GM19452 (cell line): ENCODE data around the gene TMEM179.
"Not testable (repeated sequence)": the region's sequence is repeated elsewhere in the genome, so short reads cannot be mapped to it uniquely, and the experiment has no call there.

Experiments used
- ATAC-seq: cut with Tn5 transposase; IDR thresholded peaks from one replicate; pipeline ENCODE4 v1.9.1; 2021; ENCODE audit not compliant: unreplicated experiment

Gene TMEM179

DNA sequence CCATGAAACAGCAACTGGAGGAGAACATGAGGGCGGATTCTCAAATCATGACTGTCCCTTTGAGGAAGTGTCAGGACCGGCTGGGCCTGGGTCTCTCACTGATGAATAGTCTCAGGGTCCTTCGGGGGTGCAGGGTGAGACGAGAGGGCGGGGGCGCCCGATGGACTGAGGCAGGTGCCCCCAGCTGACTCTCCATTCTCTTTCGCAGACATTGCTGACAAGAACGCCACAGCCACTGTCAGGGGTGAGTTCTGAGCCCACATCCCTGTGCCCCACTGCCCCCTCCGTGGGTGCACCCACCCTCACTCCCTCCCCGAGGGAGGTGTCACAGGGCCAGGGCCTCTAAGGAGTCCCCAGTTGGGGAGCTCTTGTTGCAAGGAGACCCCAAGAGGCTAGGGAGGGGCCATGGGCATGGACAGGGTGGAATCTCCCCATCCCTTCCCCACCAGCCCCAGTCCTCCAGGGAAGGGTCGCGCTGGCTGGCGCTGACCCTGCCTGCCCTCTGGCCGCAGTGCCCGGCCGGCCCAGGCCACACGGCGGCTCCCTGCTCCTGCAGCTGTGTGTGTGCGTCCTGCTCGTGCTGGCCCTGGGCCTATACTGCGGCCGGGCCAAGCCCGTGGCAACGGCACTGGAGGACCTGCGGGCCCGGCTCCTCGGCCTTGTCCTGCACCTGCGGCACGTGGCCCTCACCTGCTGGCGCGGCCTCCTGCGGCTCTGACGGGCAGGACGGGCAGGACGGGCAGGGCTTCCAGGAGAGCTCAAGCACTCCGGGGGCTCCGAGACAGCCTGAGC lies 16.3 kb downstream of the TMEM179 start:
- ATAC-seq, result no peak

DNA sequence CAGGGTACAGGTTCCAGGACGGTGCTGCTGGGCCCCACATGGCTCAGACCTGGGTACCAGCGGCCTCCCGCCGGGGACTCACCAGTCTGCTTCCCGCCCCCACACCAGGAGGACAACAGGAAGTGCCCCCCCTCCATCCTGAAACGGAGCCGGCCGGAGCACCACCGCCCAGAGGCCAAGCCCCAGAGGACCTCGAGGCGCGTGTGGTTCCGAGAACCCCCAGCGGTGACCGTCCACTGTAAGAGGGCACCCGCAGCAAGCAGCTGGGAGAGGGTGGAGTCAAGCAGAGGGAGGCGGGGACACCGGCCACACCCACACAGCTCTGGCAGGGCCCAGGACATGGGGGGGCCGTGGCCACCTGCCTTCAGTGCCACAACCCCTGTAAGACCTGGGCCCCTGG lies 16.9 kb downstream of the TMEM179 start:
- ATAC-seq, result no peak

GRCh38 chr14:104586832-104587620 lies 17.5 kb downstream of the TMEM179 start:
- ATAC-seq, result no peak

DNA sequence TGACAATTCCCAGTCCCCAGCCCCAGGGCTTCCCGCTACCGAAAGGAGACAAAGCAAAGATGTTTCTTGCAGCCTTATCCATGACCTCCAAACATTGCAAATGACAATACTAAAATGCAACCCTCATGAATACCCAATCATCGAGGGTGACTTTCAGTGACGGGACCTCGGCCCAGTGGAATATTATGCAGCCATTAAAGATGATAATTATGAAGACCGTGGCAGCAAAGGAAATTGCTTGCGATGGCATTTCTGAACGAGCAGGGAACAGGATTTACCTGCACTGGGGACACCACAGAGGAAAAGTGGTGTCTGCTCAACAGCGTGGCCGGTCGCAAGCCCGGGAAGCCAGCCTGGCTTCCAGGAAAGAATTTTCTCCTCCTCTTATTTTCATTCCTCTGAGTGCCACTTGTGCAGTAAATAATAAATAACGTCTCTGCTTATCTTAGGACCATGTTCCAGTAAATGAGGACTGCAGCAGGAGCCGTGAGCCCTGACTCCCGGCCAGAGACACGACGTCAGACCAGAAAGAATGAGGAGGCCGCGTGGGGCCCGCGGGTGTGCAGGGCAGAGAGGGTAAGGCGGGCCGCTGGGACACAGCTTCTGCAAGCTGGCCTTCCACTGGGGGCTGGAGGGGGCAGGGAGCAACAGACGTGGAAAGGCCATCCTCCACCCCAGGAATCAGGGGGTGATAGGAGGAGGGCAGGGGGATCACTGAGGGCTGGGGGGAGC lies 18.4 kb downstream of the TMEM179 start:
- no peak for ATAC-seq

GRCh38 chr14:104584557-104584956 lies 20.0 kb downstream of the TMEM179 start:
- ATAC-seq, result no peak

DNA sequence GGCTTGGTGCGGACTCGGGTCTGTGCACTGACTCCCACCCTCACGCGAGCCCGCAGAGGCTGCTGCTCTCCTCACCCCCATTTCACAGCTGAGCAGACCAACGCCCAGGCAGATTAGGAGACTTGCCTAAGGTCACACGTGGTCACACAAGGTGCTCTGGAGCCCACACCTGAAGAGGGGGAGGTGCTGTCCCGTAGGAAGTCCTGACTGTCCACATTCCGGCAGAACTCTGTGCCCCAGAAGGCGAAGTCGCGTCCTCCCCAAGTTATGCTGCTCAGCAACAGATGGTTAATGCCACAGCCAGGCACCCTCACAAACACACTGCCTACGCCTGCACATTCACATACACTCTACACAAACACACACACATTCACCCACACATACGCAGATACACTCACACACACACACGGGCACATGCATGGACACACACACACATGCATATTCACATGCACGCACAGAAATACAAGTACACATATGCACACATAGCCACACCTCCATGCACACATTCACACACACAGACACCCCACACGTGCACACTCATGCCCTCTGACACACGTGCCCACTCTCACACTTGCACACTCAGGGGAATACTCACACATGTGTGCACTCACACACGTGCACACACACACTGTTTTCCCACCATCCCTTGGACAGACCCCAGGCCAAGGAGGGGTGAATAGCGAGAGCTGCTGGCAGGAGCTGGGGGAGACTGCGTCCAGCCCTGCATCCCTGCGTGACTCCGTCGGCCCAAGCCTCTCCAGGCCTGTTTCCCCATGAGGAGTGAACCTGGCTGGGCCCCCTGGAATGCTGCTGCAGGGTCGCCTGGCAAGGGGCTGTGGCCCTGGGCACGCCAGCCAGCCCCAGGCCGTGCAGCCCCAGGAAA lies 20.9 kb downstream of the TMEM179 start:
- no peak for ATAC-seq

- ATAC-seq, result no peak
Measured at GRCh38 chr14:104582662-104583061, 21.9 kb downstream of the TMEM179 start.

DNA sequence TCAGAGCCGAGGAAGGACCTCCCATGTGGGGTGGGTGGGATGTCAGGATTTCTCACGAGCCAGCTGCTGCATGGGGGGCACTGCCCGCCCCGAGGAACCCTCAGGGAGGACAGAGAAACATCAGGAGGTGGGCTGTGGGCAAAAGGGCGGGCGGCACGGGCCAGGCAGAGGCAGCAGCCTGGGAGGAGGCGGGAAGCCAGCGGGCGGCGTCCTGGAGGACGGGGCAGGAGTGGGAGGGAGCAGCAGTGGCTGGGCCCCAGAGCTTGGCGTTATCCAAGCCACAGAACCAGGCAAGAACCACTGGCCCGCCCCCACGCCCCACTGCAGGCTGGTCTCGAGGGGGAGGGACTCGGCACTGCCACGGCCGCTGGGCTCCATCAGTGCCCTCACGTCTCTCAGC lies 22.6 kb downstream of the TMEM179 start:
- no peak for ATAC-seq

DNA sequence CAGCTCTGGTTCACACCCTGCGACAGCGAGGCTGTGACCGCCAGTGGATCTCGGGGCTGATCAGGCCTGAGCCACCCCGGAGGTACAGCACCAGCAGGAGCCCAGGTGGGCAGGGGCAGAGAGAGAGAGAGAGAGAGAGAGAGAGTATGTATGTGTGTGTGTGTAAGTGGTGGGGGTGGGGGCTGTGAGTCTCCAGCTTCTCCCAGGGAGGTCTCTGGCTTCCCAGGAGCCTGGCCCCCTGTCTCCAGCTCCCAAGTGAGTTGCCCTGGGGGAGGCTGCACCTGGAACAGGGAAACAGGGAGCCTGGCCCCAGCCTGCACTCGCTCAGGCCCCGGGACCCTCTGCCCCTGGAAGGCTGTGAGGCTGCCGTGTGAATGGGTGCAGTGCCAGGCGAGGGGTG lies 23.1 kb downstream of the TMEM179 start:
- no peak for ATAC-seq

- no peak for ATAC-seq
Measured at GRCh38 chr14:104580961-104581360, 23.6 kb downstream of the TMEM179 start.

- not testable (repeated sequence) for ATAC-seq
Measured at GRCh38 chr14:104579939-104580338, 24.6 kb downstream of the TMEM179 start.

DNA sequence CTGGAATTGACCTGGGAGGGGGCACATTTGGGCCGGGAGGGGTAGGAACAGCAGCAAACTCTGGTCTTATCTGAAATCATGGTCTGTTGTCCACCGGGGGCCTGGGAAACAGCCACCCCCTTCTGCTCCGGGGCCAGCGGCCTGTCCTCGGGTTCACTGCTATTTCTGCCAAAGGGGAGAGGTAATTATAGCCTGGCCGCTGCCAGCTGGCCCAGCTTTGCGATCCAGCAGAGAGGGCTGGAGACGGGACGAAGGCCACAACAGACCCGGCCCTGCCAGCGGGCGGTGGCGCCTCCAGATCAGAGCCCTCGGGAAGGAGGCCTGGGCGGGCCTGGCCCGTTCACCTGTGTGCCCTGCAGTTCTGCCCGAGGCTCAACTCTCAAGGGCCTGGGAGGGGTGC lies 25.1 kb downstream of the TMEM179 start, which contains the start of gene C14orf180:
Gene C14orf180 (plus strand): TSS at position 258 of the 400 bp plus-strand sequence. CDS start 6,667 bp downstream, outside the sequence.
- ATAC-seq, result no peak

DNA sequence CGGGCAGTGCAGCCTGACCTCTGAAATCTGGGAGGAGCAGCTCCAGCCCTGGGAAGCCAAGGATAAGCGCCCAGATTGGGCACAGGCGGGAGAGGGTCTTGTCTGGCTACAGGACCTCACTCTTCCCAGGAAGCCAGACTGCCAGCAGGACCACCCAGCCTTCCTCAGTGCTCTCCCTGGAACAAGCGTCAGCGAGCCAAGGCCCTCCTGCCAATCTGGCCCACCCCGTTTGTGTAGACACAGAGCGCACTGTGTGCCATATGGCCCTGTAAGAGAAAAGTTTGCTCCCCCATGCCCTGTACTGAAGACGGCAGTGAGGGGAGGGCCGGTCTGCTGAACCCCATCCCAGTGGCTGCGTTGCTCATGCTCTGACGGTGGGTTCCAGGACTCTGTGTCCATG lies 26.3 kb downstream of the TMEM179 start:
- no peak for ATAC-seq

DNA sequence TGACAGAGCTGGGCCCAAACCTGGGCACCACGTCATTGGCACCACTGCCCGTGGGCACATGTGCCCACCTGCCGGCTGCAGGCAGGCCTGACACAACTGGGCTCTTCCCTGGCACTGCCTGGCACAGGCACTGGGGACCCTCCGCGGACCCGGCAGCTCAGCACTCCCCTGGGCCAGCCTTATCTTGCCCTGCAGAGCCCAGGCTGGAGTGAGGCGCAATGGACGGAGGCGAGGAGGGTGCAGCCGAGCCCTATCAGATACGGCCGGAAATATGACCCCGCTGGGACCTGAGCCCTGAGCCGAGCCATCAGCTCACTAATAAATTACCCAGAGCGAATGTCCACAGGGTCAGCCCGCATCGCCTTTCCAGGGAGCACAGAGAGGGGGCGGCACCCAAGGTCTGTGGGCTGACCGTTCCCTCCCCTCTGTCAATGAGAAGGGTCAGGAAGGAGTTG lies 26.7 kb downstream of the TMEM179 start:
- ATAC-seq, result no peak

DNA sequence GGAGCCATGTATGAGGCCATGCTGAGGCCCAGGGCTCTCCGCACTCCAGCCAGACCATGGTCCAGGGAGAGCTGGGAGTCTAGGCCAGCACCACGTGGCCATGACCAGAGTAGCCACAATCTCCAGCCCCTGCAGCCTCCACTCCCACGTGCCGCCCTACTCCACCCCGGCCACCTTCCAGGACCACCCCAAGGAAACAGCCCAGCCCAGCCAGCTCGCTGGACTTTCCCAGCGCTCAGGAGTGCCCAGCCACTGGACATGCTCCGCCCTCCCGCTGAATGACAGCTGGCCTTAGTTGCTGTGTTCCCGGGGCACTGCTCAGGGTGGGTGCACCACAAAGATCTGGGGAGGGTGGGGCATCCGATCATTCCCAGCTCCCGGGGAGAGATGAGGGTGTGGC lies 27.1 kb downstream of the TMEM179 start:
- no peak for ATAC-seq

DNA sequence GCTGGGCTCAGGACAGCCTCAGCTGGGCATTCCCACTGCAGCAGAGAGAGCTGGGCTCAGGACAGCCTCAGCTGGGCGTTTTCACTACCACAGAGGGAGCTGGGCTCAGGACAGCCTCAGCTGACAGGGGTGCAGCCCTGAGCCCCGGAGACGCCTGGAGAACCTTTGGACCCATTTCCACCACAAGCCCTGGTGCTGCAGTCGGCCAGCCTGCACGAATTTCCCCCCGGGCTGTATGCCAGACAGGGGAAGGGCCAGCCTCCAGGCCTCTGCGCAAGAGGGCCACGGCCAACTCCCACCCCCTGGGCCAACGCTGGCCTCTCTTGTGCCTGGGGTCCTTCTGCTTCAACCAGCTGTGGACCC lies 27.6 kb downstream of the TMEM179 start:
- ATAC-seq, result no peak

DNA sequence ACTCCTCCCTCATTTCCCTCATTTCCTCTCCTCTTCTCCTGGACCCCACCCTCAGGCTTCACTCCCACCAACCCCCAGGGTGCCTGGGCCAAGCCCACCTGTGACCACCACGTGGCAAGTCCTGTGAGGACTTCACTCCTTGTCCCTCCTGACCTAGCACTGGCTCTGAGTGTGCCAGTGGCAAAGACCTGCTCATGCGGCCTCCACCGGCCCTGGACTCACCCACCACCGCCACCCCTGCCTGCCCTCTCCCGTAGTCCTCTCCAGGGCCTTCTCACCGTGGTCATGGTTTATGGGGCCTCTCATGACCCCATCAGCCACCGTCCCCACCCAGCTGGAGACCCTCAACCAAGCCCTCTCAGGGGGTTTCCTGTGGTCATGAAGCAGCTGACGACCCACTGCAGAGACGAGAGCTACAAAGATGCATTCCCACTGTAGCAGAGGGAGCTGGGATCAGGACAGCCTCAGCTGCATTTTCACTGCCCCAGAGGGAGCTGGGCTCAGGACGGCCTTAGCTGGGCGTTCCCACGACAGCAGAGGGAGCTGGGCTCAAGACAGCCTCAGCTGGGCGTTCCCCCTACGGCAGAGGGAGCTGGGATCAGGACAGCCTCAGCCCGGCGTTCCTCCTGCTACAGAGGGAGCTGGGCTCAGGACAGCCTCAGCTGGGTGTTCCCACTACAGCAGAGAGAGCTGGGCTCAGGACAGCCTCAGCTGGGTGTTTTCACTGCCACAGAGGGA lies 28.2 kb downstream of the TMEM179 start:
- no peak for ATAC-seq

DNA sequence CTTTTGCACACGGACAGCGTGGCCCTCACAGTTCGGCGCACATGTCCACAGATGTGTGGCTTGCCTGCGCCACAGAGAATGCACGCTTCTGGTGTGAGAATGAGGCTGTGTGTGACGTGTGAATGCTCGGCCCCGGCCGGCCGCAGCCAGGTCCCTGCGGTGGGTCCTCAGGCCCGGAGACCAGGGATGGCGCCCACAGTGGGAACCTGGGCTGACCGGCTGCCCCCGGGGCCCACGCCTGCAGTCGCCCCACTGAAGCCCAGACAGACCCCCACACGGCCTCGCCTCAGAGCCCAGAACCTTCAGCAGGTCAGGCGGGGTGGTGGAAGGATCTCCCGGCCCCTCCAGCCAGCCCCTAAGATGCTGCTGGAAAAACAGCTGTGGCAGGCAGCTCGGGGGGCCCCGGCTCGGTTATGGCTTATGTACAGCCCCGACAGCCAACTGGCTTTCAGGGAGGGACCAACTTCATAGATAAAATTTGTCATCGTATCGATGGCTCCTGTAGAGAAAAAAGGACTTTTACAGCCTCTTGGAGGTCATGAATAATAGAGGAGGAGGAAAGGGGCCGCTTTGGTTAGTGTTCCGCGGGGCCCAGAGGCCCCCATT lies 29.5 kb downstream of the TMEM179 start:
- no peak for ATAC-seq

DNA sequence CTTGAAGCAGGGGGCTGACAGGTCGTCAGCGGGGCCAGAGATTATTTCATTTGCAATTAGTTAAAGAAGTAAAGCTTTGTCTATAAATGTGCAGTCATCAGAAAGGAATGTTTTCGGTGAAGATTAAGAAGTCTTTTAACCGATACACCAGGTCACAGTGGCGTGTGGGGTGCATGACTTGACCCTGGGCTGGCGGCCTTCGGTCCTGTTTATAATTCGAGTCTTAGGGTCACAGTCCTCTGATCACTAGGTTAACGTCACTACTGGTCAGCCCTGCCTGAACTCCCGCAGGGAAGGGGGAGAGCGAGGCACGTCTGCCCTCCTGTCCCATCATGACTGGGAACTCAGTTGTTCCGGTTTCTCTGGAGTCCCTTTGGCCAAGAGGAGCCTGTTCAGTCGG lies 30.0 kb downstream of the TMEM179 start:
- no peak for ATAC-seq
